ENCODE data around the gene OXLD1.
"Not testable (repeated sequence)": the region's sequence is repeated elsewhere in the genome, so short reads cannot be mapped to it uniquely, and the experiment has no call there.

Gene OXLD1

GRCh38 chr17:81682565-81683207 is 16.3 kb upstream of the OXLD1 start:
- Histone ChIP-seq H3K36me3 (ENCODE audit: insufficient read depth, low read length) (peaks cover 22% of the 10 kb centered on the region), H3K27ac (no peak overlapping the region)
- no peak for TF ChIP-seq POLR2AphosphoS5 (IDR thresholded peaks at IDR 0.05; ENCODE audit: borderline replicate concordance, low read depth, low read length)

GRCh38 chr17:81681672-81682071 is 15.3 kb upstream of the OXLD1 start:
- Histone ChIP-seq H3K27ac (no peak overlapping the region), H3K9ac (ENCODE audit: insufficient read length) (no peak overlapping the region), H3K36me3 (ENCODE audit: insufficient read depth, low read length) (peaks cover 13% of the 10 kb centered on the region), H3K9me3 (ENCODE audit: low read depth, low read length) (no peaks in the 10 kb centered on the region), H3K4me3 (0 out of 2 replicates have a peak overlapping the region, but pooled peaks have one; percentile 98)
- TF ChIP-seq FOXP2 (optimal IDR thresholded peaks at IDR 0.05; ENCODE audit: control extremely low read depth, extremely low read length, insufficient read depth), result no peak
- no peak for TF ChIP-seq EZH2 (IDR thresholded peaks at IDR 0.05)
- no peak for TF ChIP-seq POLR2AphosphoS5 (IDR thresholded peaks at IDR 0.05; ENCODE audit: borderline replicate concordance, low read depth, low read length)
- no peak for DNase-seq (ENCODE audit: low read depth, low spot score)

More at GRCh38 chr17:81682565-81683207, 16.3 kb upstream of the OXLD1 start:
- no peak for DNase-seq (ENCODE audit: low read depth, low spot score)
- Histone ChIP-seq H3K9me3 (ENCODE audit: low read depth, low read length) (no peaks in the 10 kb centered on the region), H3K9ac (ENCODE audit: insufficient read length) (peak overlapping the region; percentile 95), H3K4me3 (peak overlapping the region; percentile 98)

GRCh38 chr17:81680150-81680549 is 13.7 kb upstream of the OXLD1 start:
- no peak for DNase-seq (ENCODE audit: low read depth, low spot score)
- Histone ChIP-seq H3K9ac (ENCODE audit: insufficient read length) (no peak overlapping the region), H3K36me3 (ENCODE audit: insufficient read depth, low read length) (no peaks in the 10 kb centered on the region; the same call in 1 of the 2 replicates), H3K4me3 (no peak overlapping the region), H3K27ac (no peak overlapping the region), H3K9me3 (ENCODE audit: low read depth, low read length) (no peaks in the 10 kb centered on the region)
- TF ChIP-seq FOXP2 (optimal IDR thresholded peaks at IDR 0.05; ENCODE audit: control extremely low read depth, extremely low read length, insufficient read depth), result no peak
- no peak for TF ChIP-seq EZH2 (IDR thresholded peaks at IDR 0.05)
- TF ChIP-seq POLR2AphosphoS5 (IDR thresholded peaks at IDR 0.05; ENCODE audit: borderline replicate concordance, low read depth, low read length), result no peak

GRCh38 chr17:81676906-81677305 is 10.5 kb upstream of the OXLD1 start:
- no peak overlapping the region for H3K27ac ChIP-seq
- H3K4me3 ChIP-seq, result no peak overlapping the region
- no peaks in the 10 kb centered on the region for H3K9me3 ChIP-seq (ENCODE audit: low read depth, low read length)
- no peak for DNase-seq (ENCODE audit: low read depth, low spot score)
- peaks cover 17% of the 10 kb centered on the region for H3K36me3 ChIP-seq (ENCODE audit: insufficient read depth, low read length)
- no peak overlapping the region for H3K9ac ChIP-seq (ENCODE audit: insufficient read length)
- no peak for TF ChIP-seq FOXP2 (optimal IDR thresholded peaks at IDR 0.05; ENCODE audit: control extremely low read depth, extremely low read length, insufficient read depth)

- not testable (repeated sequence) for DNase-seq (ENCODE audit: low read depth, low spot score); H3K9ac ChIP-seq (ENCODE audit: insufficient read length); H3K9me3 ChIP-seq (ENCODE audit: low read depth, low read length); H3K4me3 ChIP-seq
- H3K36me3 ChIP-seq (ENCODE audit: insufficient read depth, low read length), result peaks cover 29% of the 10 kb centered on the region
- 0 out of 2 replicates have a peak overlapping the region, but pooled peaks have one; percentile 62 for H3K27ac ChIP-seq
These were observed 9.3 kb upstream of the OXLD1 start for GRCh38 chr17:81675515-81676221.

- H3K9me3 ChIP-seq (ENCODE audit: low read depth, low read length), result no peaks in the 10 kb centered on the region
- TF ChIP-seq FOXP2 (optimal IDR thresholded peaks at IDR 0.05; ENCODE audit: control extremely low read depth, extremely low read length, insufficient read depth), result no peak
- TF ChIP-seq POLR2AphosphoS5 (IDR thresholded peaks at IDR 0.05; ENCODE audit: borderline replicate concordance, low read depth, low read length), result no peak
- no peak for TF ChIP-seq EZH2 (IDR thresholded peaks at IDR 0.05)
- no peak for DNase-seq (ENCODE audit: low read depth, low spot score)
- H3K9ac ChIP-seq (ENCODE audit: insufficient read length), result no peak overlapping the region
- peaks cover 47% of the 10 kb centered on the region for H3K36me3 ChIP-seq (ENCODE audit: insufficient read depth, low read length)
- no peak overlapping the region for H3K4me3 ChIP-seq
- H3K27ac ChIP-seq, result 0 out of 2 replicates have a peak overlapping the region, but pooled peaks have one; percentile 19
These were observed 7.3 kb upstream of the OXLD1 start for GRCh38 chr17:81673561-81674258.

GRCh38 chr17:81672954-81673353 is 6.5 kb upstream of the OXLD1 start:
- no peak for DNase-seq (ENCODE audit: low read depth, low spot score)
- H3K36me3 ChIP-seq (ENCODE audit: insufficient read depth, low read length), result peaks cover 55% of the 10 kb centered on the region
- H3K27ac ChIP-seq, result no peak overlapping the region
- H3K9ac ChIP-seq (ENCODE audit: insufficient read length), result no peak overlapping the region
- no peak for TF ChIP-seq EZH2 (IDR thresholded peaks at IDR 0.05)
- no peaks in the 10 kb centered on the region for H3K9me3 ChIP-seq (ENCODE audit: low read depth, low read length)
- H3K4me3 ChIP-seq, result no peak overlapping the region

GRCh38 chr17:81672504-81672903 is 6.1 kb upstream of the OXLD1 start:
- Histone ChIP-seq H3K4me3 (no peak overlapping the region), H3K9me3 (ENCODE audit: low read depth, low read length) (no peaks in the 10 kb centered on the region), H3K9ac (ENCODE audit: insufficient read length) (no peak overlapping the region), H3K36me3 (ENCODE audit: insufficient read depth, low read length) (peaks cover 57% of the 10 kb centered on the region), H3K27ac (no peak overlapping the region)
- TF ChIP-seq EZH2 (IDR thresholded peaks at IDR 0.05), result no peak
- TF ChIP-seq FOXP2 (optimal IDR thresholded peaks at IDR 0.05; ENCODE audit: control extremely low read depth, extremely low read length, insufficient read depth), result no peak
- TF ChIP-seq POLR2AphosphoS5 (IDR thresholded peaks at IDR 0.05; ENCODE audit: borderline replicate concordance, low read depth, low read length), result no peak
- no peak for DNase-seq (ENCODE audit: low read depth, low spot score)
